ENCODE measurements around the gene TPH2. TPM values are rescaled to one million over a fixed set of nuclear protein-coding genes. Genes with fewer than 3 reads are reported as not detected.

TPH2 gene
- total and polyA plus RNA-seq, 2 of the 13 experiments (the other 11 are each of a cell fraction or from before 2014, with no cell fraction given), result not detected

DNA sequence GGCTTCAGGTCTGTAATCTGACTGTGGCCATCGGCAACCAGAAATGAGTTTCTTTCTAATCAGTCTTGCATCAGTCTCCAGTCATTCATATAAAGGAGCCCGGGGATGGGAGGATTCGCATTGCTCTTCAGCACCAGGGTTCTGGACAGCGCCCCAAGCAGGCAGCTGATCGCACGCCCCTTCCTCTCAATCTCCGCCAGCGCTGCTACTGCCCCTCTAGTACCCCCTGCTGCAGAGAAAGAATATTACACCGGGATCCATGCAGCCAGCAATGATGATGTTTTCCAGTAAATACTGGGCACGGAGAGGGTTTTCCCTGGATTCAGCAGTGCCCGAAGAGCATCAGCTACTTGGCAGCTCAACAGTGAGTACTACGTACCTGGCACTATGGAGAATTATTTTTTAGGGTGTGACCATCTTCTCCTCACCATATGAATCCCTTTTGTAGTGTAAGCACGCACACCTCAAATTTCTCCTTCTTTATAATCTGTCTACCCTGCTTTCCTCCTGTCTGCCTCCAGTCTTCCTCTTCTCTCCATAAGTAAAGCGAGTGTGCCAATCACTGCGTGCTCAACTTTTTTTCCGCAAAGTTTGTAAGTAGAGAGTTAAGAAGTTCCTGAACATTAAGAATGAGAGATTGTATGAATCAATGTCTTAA lies at the start of gene TPH2 (continued):
- peak; percentile 51; the same call in 1 of the 2 replicates for TF ChIP-seq ZNF264 (CRISPR knock-in tag; IDR thresholded peaks at IDR 0.05)
- TF ChIP-seq GTF3A (CRISPR knock-in tag; conservative IDR thresholded peaks at IDR 0.05), result no peak
- peak; percentile 40; the same call in 1 of the 2 replicates for TF ChIP-seq TARDBP (CRISPR knock-in tag; IDR thresholded peaks at IDR 0.05)
- TF ChIP-seq, protein P1, sequence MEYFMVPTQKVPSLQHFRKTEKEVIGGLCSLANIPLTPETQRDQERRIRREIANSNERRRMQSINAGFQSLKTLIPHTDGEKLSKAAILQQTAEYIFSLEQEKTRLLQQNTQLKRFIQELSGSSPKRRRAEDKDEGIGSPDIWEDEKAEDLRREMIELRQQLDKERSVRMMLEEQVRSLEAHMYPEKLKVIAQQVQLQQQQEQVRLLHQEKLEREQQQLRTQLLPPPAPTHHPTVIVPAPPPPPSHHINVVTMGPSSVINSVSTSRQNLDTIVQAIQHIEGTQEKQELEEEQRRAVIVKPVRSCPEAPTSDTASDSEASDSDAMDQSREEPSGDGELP (IDR thresholded peaks at IDR 0.05; ENCODE audit: borderline replicate concordance, low read depth), result peak; percentile 99
- no peak for TF ChIP-seq PHF21A (CRISPR knock-in tag; IDR thresholded peaks at IDR 0.05)
- no peak for TF ChIP-seq NR1H2 (CRISPR knock-in tag; IDR thresholded peaks at IDR 0.05; ENCODE audit: borderline replicate concordance, low read depth)
- no peak for TF ChIP-seq KDM6A (CRISPR knock-in tag; IDR thresholded peaks at IDR 0.05; ENCODE audit: low read depth)
- TF ChIP-seq IKZF4 (CRISPR knock-in tag; IDR thresholded peaks at IDR 0.05; ENCODE audit: borderline replicate concordance, low read depth, not compliant biosample characterization), result no peak
- TF ChIP-seq, protein P2, sequence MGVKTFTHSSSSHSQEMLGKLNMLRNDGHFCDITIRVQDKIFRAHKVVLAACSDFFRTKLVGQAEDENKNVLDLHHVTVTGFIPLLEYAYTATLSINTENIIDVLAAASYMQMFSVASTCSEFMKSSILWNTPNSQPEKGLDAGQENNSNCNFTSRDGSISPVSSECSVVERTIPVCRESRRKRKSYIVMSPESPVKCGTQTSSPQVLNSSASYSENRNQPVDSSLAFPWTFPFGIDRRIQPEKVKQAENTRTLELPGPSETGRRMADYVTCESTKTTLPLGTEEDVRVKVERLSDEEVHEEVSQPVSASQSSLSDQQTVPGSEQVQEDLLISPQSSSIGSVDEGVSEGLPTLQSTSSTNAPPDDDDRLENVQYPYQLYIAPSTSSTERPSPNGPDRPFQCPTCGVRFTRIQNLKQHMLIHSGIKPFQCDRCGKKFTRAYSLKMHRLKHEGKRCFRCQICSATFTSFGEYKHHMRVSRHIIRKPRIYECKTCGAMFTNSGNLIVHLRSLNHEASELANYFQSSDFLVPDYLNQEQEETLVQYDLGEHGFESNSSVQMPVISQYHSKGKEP (CRISPR knock-in tag; IDR thresholded peaks at IDR 0.05), result peak; percentile 94; the same call in 1 of the 2 replicates
- no peak for TF ChIP-seq ZNF672 (CRISPR knock-in tag; IDR thresholded peaks at IDR 0.05)
- TF ChIP-seq SPEN (CRISPR knock-in tag; IDR thresholded peaks at IDR 0.05; ENCODE audit: low read depth), result peak; percentile 77; the same call in 1 of the 2 replicates
- TF ChIP-seq SMARCE1 (IDR thresholded peaks at IDR 0.05; ENCODE audit: borderline replicate concordance), result no peak
- TF ChIP-seq ZNF460 (CRISPR knock-in tag; IDR thresholded peaks at IDR 0.05; ENCODE audit: borderline replicate concordance), result no peak
- TF ChIP-seq, protein P3, sequence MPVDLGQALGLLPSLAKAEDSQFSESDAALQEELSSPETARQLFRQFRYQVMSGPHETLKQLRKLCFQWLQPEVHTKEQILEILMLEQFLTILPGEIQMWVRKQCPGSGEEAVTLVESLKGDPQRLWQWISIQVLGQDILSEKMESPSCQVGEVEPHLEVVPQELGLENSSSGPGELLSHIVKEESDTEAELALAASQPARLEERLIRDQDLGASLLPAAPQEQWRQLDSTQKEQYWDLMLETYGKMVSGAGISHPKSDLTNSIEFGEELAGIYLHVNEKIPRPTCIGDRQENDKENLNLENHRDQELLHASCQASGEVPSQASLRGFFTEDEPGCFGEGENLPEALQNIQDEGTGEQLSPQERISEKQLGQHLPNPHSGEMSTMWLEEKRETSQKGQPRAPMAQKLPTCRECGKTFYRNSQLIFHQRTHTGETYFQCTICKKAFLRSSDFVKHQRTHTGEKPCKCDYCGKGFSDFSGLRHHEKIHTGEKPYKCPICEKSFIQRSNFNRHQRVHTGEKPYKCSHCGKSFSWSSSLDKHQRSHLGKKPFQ (CRISPR knock-in tag; IDR thresholded peaks at IDR 0.05; ENCODE audit: insufficient replicate concordance), result peak; percentile 55
- TF ChIP-seq ZNF296 (CRISPR knock-in tag; conservative IDR thresholded peaks at IDR 0.05), result no peak
- TF ChIP-seq, protein P4, sequence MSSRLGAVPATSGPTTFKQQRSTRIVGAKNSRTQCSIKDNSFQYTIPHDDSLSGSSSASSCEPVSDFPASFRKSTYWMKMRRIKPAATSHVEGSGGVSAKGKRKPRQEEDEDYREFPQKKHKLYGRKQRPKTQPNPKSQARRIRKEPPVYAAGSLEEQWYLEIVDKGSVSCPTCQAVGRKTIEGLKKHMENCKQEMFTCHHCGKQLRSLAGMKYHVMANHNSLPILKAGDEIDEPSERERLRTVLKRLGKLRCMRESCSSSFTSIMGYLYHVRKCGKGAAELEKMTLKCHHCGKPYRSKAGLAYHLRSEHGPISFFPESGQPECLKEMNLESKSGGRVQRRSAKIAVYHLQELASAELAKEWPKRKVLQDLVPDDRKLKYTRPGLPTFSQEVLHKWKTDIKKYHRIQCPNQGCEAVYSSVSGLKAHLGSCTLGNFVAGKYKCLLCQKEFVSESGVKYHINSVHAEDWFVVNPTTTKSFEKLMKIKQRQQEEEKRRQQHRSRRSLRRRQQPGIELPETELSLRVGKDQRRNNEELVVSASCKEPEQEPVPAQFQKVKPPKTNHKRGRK (CRISPR knock-in tag; IDR thresholded peaks at IDR 0.05), result no peak
- TF ChIP-seq ZNF75D (CRISPR knock-in tag; IDR thresholded peaks at IDR 0.05; ENCODE audit: borderline replicate concordance), result no peak
- TF ChIP-seq, protein P5, sequence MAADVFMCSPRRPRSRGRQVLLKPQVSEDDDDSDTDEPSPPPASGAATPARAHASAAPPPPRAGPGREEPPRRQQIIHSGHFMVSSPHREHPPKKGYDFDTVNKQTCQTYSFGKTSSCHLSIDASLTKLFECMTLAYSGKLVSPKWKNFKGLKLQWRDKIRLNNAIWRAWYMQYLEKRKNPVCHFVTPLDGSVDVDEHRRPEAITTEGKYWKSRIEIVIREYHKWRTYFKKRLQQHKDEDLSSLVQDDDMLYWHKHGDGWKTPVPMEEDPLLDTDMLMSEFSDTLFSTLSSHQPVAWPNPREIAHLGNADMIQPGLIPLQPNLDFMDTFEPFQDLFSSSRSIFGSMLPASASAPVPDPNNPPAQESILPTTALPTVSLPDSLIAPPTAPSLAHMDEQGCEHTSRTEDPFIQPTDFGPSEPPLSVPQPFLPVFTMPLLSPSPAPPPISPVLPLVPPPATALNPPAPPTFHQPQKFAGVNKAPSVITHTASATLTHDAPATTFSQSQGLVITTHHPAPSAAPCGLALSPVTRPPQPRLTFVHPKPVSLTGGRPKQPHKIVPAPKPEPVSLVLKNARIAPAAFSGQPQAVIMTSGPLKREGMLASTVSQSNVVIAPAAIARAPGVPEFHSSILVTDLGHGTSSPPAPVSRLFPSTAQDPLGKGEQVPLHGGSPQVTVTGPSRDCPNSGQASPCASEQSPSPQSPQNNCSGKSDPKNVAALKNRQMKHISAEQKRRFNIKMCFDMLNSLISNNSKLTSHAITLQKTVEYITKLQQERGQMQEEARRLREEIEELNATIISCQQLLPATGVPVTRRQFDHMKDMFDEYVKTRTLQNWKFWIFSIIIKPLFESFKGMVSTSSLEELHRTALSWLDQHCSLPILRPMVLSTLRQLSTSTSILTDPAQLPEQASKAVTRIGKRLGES (CRISPR knock-in tag; IDR thresholded peaks at IDR 0.05; ENCODE audit: borderline replicate concordance), result peak; percentile 47; the same call in 1 of the 2 replicates
- no peak for TF ChIP-seq SOX6 (IDR thresholded peaks at IDR 0.05)
- peak; percentile 54; the same call in 1 of the 2 replicates for TF ChIP-seq SOX6 (CRISPR knock-in tag; IDR thresholded peaks at IDR 0.05)
- TF ChIP-seq RCOR2 (CRISPR knock-in tag; IDR thresholded peaks at IDR 0.05), result no peak
- TF ChIP-seq ZNF546 (CRISPR knock-in tag; conservative IDR thresholded peaks at IDR 0.05), result peak; percentile 85; the same call in 1 of the 2 replicates

Data from HepG2 (cell line).